HepG2 (cell line): ENCODE data around the gene TSPAN8. TPM values are rescaled to one million over a fixed set of nuclear protein-coding genes. Genes with fewer than 3 reads are reported as not detected.

Experiments used
- ATAC-seq: fragments of 200-7000 bp; cut with Tn5 transposase; 3 replicates; pipeline ENCODE4 v1.9.1; 2020; ENCODE audit warnings: mild to moderate bottlenecking, moderate library complexity
- BruUV-seq: library from RNA; stranded (reverse); fragments of 400-500 nt; replicated peaks from 2 replicates; lab custom pipeline; 2021; lab: Mats Ljungman, UMichigan
- CTCF ChIA-PET: fragments of 300-600 bp; formaldehyde crosslinking; extraction: SDS; loops from one replicate; lab custom pipeline; 2021; ENCODE audit warnings: low total read pairs, inconsistent platforms, low intra/inter-chr PET ratio; lab: Yijun Ruan, JAX
- POLR2A ChIA-PET: fragments of 350-600 bp; sonication (Branson Sonifier 250); formaldehyde crosslinking; loops from one replicate; lab custom pipeline; 2020; ENCODE audit warnings: antibody characterized with exemption, inconsistent platforms; lab: Yijun Ruan, JAX
- DNase-seq: peaks from one replicate; pipeline ENCODE4 v3.0.0-alpha.2; 2015; ENCODE audit warnings: low spot score
- FAIRE-seq: peaks from 3 replicates; lab custom pipeline; 2011; peaks lifted over from hg19 to GRCh38; lab: Jason Lieb, UNC
- H2AFZ ChIP-seq: one replicate; pipeline ENCODE4 v1.6.1; 2011; ENCODE audit warnings: low read length, inconsistent platforms
- H3K27ac ChIP-seq: fragments of 300-600 bp; 3 replicates; pipeline ENCODE4 v1.8.0; 2011; ENCODE audit warnings: mixed run types, mild to moderate bottlenecking, mixed read lengths, low read length, inconsistent platforms; ENCODE audit not compliant: insufficient read depth; ENCODE audit errors: extremely low read length
- H3K27me3 ChIP-seq, 2 experiments: fragments of 200-600 bp in 1 of 2; 2 replicates in 1 of 2; 3 replicates in 1 of 2; pipeline versions ENCODE4 v1.6.0 to v1.8.0; 2011; ENCODE audit warnings: low read length in 2 of 2, mild to moderate bottlenecking in 2 of 2, moderate library complexity in 2 of 2, inconsistent platforms in 1 of 2; ENCODE audit not compliant: insufficient read depth in 2 of 2, control insufficient read depth in 1 of 2
- H3K36me3 ChIP-seq, 2 experiments: fragments of 200-600 bp in 1 of 2; replicated peaks in 1 of 2; 2 replicates in 1 of 2; 3 replicates in 1 of 2; pipeline versions ENCODE4 v1.5.1 to v1.8.0; 2011; ENCODE audit warnings: low read length in 2 of 2, inconsistent platforms in 1 of 2; ENCODE audit not compliant: insufficient read depth in 2 of 2, control insufficient read depth in 1 of 2
- H3K4me1 ChIP-seq: 2 replicates; pipeline ENCODE4 v1.5.1; 2012; ENCODE audit warnings: low read length, inconsistent platforms; ENCODE audit not compliant: insufficient read depth
- H3K4me2 ChIP-seq: 2 replicates; pipeline ENCODE4 v1.6.0; 2011; ENCODE audit warnings: low read depth, low read length, inconsistent platforms
- H3K4me3 ChIP-seq, 3 experiments: fragments of 200-600 bp in 1 of 3; sonication (generic), shearing (Covaris generic) in 1 of 3; replicated peaks in 1 of 3; 2 replicates each; pipeline ENCODE4 v1.5.1; 2011 to 2016; ENCODE audit warnings: low read length in 3 of 3, inconsistent platforms in 2 of 3, low read depth in 2 of 3, mild to moderate bottlenecking in 2 of 3, control low read depth in 1 of 3, mixed read lengths in 1 of 3; ENCODE audit not compliant: insufficient read depth in 1 of 3
- H3K79me2 ChIP-seq: one replicate; pipeline ENCODE4 v1.6.1; 2011; ENCODE audit warnings: low read length, inconsistent platforms; ENCODE audit not compliant: insufficient read depth
- H3K9ac ChIP-seq: 2 replicates; pipeline ENCODE4 v1.6.0; 2011; ENCODE audit warnings: mild to moderate bottlenecking, low read depth, low read length, inconsistent platforms; ENCODE audit not compliant: insufficient read depth
- H3K9me3 ChIP-seq: 2 replicates; pipeline ENCODE4 v1.5.1; 2012; ENCODE audit warnings: mild to moderate bottlenecking, low read length
- H4K20me1 ChIP-seq: 2 replicates; pipeline ENCODE4 v1.6.0; 2011; ENCODE audit warnings: inconsistent platforms, mild to moderate bottlenecking, low read length, moderate library complexity; ENCODE audit not compliant: insufficient read depth
- RFXAP ChIP-seq: sonication (generic); formaldehyde crosslinking; IDR thresholded peaks from 2 replicates; pipeline ENCODE4 v1.4.0; 2020; ENCODE audit warnings: missing genetic modification reagents, borderline replicate concordance
- ZBTB1 ChIP-seq: sonication (generic); formaldehyde crosslinking; IDR thresholded peaks from 2 replicates; pipeline ENCODE4 v1.4.0; 2020; ENCODE audit warnings: missing genetic modification reagents, borderline replicate concordance
- ZFX ChIP-seq: sonication (generic); formaldehyde crosslinking; IDR thresholded peaks from 2 replicates; pipeline ENCODE4 v1.4.0; 2020; ENCODE audit warnings: mild to moderate bottlenecking, low read depth, missing genetic modification reagents, moderate library complexity
- ZNF230 ChIP-seq: sonication (generic); formaldehyde crosslinking; IDR thresholded peaks from 2 replicates; pipeline ENCODE4 v1.4.0; 2020; ENCODE audit warnings: mild to moderate bottlenecking, missing genetic modification reagents
- ZNF768 ChIP-seq: sonication (generic); formaldehyde crosslinking; IDR thresholded peaks from 2 replicates; pipeline ENCODE4 v1.4.0; 2020; ENCODE audit warnings: missing genetic modification reagents
- ZNF891 ChIP-seq: sonication (generic); formaldehyde crosslinking; IDR thresholded peaks from 2 replicates; pipeline ENCODE4 v1.5.0; 2020; ENCODE audit warnings: mild to moderate bottlenecking, missing genetic modification reagents
- ZSCAN21 ChIP-seq: sonication (generic); formaldehyde crosslinking; IDR thresholded peaks from 2 replicates; pipeline ENCODE4 v1.8.0; 2022; ENCODE audit warnings: mild to moderate bottlenecking, missing genetic modification reagents, moderate library complexity, borderline replicate concordance
- WGBS: methylation state at CpG from one replicate; pipeline ENCODE4 v1.1.6; 2017; ENCODE audit warnings: low lambda C conversion rate; 5-methylcytosine and 5-hydroxymethylcytosine counted together
- in situ Hi-C: cut with HindIII; loops from 2 replicates; pipeline ENCODE4 v1.10.0; 2017; ENCODE audit warnings: low pct_unique_long_range_greater_than_20kb; ENCODE audit not compliant: extremely low pct_ligation_motif_present
- intact Hi-C: fragments of 100-400 bp; cut with micrococcal nuclease; formaldehyde crosslinking; loops from one replicate; pipeline ENCODE4 v1.10.0; 2022; ENCODE audit not compliant: unreplicated experiment
- polyA plus RNA-seq, 8 experiments: library from polyadenylated mRNA; depleted of rRNA in 3 of 8; stranded (reverse) in 7 of 8; unstranded in 1 of 8; fragments of >200 nt; fragmentation: Illumina TruSeq in 4 of 8; extraction: Trizol in 4 of 8; gene quantifications; 2 replicates each; pipeline versions ENCODE4 v1.2.1 to v1.2.3, GENCODE V29; 2011 to 2016; ENCODE audit warnings: low read depth in 4 of 8, missing spikeins in 1 of 8, mixed read lengths in 1 of 8; ENCODE audit not compliant: insufficient read depth in 1 of 8
- total RNA-seq, 5 experiments: library from RNA; depleted of rRNA; stranded (reverse); fragments of >200 nt; fragmentation: Illumina TruSeq; extraction: Trizol; gene quantifications; 2 replicates each; pipeline ENCODE4 v1.2.3, GENCODE V29; 2016; ENCODE audit warnings: low read depth in 1 of 5
- TF ChIP-seq, protein P1 (sequence below): sonication (generic); formaldehyde crosslinking; IDR thresholded peaks from 2 replicates; pipeline ENCODE4 v1.4.0; 2020; ENCODE audit warnings: missing genetic modification reagents

Gene TSPAN8
- total and polyA plus RNA-seq, 2 of the 13 experiments (the other 11 are each of a cell fraction or from before 2014, with no cell fraction given), result 3.4 to 3.9 TPM

DNA sequence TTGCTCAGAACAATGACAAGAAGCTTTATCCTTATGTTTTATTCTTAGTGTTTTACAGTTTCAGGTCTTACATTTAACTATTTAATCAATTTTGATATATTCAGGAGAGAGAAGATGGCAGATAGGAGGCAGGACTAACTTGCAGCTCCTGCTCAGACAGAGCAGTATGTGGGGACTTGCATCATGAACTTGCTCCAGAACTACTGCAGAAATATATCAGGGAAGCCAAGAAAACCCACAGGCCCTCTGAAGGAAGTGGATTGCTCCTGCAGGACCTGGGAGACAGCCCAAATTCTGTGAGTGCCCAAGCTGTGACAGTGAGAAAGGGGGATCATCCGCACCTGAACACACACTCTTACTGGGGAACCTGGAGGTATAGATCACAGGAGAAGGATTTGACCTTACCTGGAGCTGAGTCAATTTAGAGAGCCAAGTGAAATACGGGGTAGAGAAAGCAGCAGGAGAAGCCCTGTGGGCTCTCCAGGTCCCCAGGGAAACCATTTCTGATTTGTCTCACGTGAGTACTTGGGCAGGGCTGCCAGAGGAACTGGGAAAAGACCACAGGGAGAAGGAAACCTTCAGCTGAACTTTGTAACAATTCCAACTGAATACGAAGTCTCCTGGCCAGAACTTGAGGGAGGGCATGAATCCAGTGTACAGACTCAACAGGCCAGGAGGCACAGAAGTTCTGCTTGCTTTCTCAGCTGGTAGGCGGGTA is 28.9 kb upstream of the TSPAN8 start:
- Histone ChIP-seq H3K79me2 (no peaks in the 10 kb centered on the region), H4K20me1 (no peaks in the 10 kb centered on the region), H3K27me3 (0 out of 5 replicates have a peak, but pooled peaks cover 0 to 2% of the 10 kb centered on the region in 2 experiments), H3K9me3 (no peaks in the 10 kb centered on the region), H2AFZ (peak overlapping the region; percentile 69)
- intact Hi-C loops, result loop anchor here (10.0 kb wide), 1 partner anchor 62 kb away; no protein-coding TSS in a partner anchor
- WGBS, result 32% methylated on average over 4 of the region's 5 CpGs
- ATAC-seq (peak; percentile 69), DNase-seq (no peak)
- POLR2A ChIA-PET, result interaction anchor here (1.1 kb wide), 1 partner anchor 23 kb away, joined by 4 read pairs; no protein-coding TSS in a partner anchor
- 0 out of 2 replicates have a peak, but pooled peaks have one; percentile 27 for TF ChIP-seq ZFX
- TF ChIP-seq ZNF891 (CRISPR knock-in tag), result no peak
- TF ChIP-seq RFXAP (CRISPR knock-in tag), result no peak
- TF ChIP-seq, protein P1, sequence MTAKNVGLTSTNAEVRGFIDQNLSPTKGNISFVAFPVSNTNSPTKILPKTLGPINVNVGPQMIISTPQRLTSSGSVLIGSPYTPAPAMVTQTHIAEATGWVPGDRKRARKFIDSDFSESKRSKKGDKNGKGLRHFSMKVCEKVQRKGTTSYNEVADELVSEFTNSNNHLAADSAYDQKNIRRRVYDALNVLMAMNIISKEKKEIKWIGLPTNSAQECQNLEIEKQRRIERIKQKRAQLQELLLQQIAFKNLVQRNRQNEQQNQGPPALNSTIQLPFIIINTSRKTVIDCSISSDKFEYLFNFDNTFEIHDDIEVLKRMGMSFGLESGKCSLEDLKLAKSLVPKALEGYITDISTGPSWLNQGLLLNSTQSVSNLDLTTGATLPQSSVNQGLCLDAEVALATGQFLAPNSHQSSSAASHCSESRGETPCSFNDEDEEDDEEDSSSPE (CRISPR knock-in tag), result no peak
- no peak for TF ChIP-seq ZSCAN21
- no peak for TF ChIP-seq ZBTB1 (CRISPR knock-in tag)
- TF ChIP-seq ZNF768 (CRISPR knock-in tag), result no peak
- no peak for TF ChIP-seq ZNF230 (CRISPR knock-in tag)
- TF ChIP-seq, all 625 proteins: peak for 1
- H3K36me3 ChIP-seq, result no peaks in the 10 kb centered on the region
- H3K9ac ChIP-seq, result 0 out of 2 replicates have a peak overlapping the region, but pooled peaks have one; percentile 36
- in situ Hi-C loops, result no loop called here
- H3K4me3 ChIP-seq, result peak overlapping the region; percentile 23 to 30 (median 28); a peak in 4 of 6 replicates
- peaks cover 15% of the 10 kb centered on the region for H3K4me1 ChIP-seq
- peak overlapping the region; percentile 69 for H3K4me2 ChIP-seq
- no peak for FAIRE-seq
- no TSS peak for BruUV-seq
- no peak overlapping the region for H3K27ac ChIP-seq
- CTCF ChIA-PET, result no interaction called here
